WTC11 (cell line): ENCODE results near the gene RAB23.

Experiments
- FOXJ3 ChIP-seq: sonication (generic); formaldehyde crosslinking; IDR thresholded peaks from 2 replicates; pipeline ENCODE4 v1.9.0; 2021; ENCODE audit warnings: missing genetic modification reagents, mild to moderate bottlenecking, borderline replicate concordance
- TF ChIP-seq, protein P1 (sequence below): fragments of 200-600 bp; IDR thresholded peaks from 2 replicates; pipeline ENCODE4 v1.8.0; 2022; ENCODE audit warnings: antibody characterized with exemption
- TF ChIP-seq, protein P2 (sequence below): fragments of 250-450 bp; sonication (Bioruptor Pico); IDR thresholded peaks from 2 replicates; pipeline ENCODE4 v1.9.0; 2021; ENCODE audit warnings: mild to moderate bottlenecking, borderline replicate concordance

DNA sequence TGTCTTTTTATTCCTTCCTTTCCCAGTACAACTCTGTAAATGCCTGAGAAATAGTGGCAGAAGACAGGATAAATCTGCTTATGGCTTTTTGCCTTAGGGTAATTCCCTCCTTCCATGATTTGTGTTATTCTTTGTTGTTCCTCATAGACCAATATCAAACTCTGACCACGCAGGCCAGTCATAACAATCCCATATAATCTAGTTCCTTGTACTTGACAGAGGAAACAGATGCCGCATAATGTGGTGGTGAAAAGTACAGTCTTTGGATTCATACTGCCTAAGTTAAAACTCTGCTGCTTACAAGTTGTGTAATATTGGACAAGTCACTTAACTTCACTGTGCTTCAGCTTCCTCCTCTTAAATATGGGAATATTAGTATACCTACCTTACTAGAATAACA is 58.2 kb downstream of the RAB23 start:
- TF ChIP-seq, protein P1, sequence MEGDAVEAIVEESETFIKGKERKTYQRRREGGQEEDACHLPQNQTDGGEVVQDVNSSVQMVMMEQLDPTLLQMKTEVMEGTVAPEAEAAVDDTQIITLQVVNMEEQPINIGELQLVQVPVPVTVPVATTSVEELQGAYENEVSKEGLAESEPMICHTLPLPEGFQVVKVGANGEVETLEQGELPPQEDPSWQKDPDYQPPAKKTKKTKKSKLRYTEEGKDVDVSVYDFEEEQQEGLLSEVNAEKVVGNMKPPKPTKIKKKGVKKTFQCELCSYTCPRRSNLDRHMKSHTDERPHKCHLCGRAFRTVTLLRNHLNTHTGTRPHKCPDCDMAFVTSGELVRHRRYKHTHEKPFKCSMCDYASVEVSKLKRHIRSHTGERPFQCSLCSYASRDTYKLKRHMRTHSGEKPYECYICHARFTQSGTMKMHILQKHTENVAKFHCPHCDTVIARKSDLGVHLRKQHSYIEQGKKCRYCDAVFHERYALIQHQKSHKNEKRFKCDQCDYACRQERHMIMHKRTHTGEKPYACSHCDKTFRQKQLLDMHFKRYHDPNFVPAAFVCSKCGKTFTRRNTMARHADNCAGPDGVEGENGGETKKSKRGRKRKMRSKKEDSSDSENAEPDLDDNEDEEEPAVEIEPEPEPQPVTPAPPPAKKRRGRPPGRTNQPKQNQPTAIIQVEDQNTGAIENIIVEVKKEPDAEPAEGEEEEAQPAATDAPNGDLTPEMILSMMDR = no peak
- no peak for TF ChIP-seq FOXJ3 (CRISPR knock-in tag)
- TF ChIP-seq, protein P2, sequence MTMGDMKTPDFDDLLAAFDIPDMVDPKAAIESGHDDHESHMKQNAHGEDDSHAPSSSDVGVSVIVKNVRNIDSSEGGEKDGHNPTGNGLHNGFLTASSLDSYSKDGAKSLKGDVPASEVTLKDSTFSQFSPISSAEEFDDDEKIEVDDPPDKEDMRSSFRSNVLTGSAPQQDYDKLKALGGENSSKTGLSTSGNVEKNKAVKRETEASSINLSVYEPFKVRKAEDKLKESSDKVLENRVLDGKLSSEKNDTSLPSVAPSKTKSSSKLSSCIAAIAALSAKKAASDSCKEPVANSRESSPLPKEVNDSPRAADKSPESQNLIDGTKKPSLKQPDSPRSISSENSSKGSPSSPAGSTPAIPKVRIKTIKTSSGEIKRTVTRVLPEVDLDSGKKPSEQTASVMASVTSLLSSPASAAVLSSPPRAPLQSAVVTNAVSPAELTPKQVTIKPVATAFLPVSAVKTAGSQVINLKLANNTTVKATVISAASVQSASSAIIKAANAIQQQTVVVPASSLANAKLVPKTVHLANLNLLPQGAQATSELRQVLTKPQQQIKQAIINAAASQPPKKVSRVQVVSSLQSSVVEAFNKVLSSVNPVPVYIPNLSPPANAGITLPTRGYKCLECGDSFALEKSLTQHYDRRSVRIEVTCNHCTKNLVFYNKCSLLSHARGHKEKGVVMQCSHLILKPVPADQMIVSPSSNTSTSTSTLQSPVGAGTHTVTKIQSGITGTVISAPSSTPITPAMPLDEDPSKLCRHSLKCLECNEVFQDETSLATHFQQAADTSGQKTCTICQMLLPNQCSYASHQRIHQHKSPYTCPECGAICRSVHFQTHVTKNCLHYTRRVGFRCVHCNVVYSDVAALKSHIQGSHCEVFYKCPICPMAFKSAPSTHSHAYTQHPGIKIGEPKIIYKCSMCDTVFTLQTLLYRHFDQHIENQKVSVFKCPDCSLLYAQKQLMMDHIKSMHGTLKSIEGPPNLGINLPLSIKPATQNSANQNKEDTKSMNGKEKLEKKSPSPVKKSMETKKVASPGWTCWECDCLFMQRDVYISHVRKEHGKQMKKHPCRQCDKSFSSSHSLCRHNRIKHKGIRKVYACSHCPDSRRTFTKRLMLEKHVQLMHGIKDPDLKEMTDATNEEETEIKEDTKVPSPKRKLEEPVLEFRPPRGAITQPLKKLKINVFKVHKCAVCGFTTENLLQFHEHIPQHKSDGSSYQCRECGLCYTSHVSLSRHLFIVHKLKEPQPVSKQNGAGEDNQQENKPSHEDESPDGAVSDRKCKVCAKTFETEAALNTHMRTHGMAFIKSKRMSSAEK (CRISPR knock-in tag) = no peak
